Activated T-helper 9 cell treated with anti-CD3 and anti-CD28 coated beads, Interleukin-2, amount 50 U/mL, for 16 hours (primary cell): ENCODE data around the gene TMEM17.

Experiments used
- DNase-seq: peaks from one replicate; pipeline ENCODE4 v3.0.0-alpha.2; 2020; ENCODE audit warnings: low read depth

The TMEM17 gene

GRCh38 chr2:62455957-62456692 lies 49.9 kb downstream of the TMEM17 start:
- no peak for DNase-seq

GRCh38 chr2:62453955-62454354 lies 52.0 kb downstream of the TMEM17 start:
- no peak for DNase-seq

GRCh38 chr2:62452701-62453454 lies 53.1 kb downstream of the TMEM17 start:
- no peak for DNase-seq

GRCh38 chr2:62450716-62451191 lies 55.2 kb downstream of the TMEM17 start:
- no peak for DNase-seq
